Suprapubic skin (tissue), 3 donors: ENCODE data around the gene EPSTI1.

Experiments used
- EP300 ChIP-seq: sonication (generic); formaldehyde crosslinking; IDR thresholded peaks from one replicate; pipeline ENCODE4 v1.6.1; 2017; ENCODE audit warnings: antibody characterized with exemption
- POLR2A ChIP-seq, 2 donors: fragments of 450-650 bp; IDR thresholded peaks; one replicate each; pipeline ENCODE4 v1.6.1; 2017; ENCODE audit warnings: antibody characterized with exemption in 2 of 2, mild to moderate bottlenecking in 2 of 2, moderate library complexity in 2 of 2
- TF ChIP-seq, protein P1 (sequence below), 2 donors: fragments of 200-600 bp in 1 of 2; fragments of 450-650 bp in 1 of 2; sonication (generic) in 1 of 2; IDR thresholded peaks; one replicate each; pipeline ENCODE4 v1.5.1; 2016 to 2019; ENCODE audit warnings: antibody characterized with exemption in 2 of 2, mild to moderate bottlenecking in 1 of 2, moderate library complexity in 1 of 2

- TF ChIP-seq, protein P1, sequence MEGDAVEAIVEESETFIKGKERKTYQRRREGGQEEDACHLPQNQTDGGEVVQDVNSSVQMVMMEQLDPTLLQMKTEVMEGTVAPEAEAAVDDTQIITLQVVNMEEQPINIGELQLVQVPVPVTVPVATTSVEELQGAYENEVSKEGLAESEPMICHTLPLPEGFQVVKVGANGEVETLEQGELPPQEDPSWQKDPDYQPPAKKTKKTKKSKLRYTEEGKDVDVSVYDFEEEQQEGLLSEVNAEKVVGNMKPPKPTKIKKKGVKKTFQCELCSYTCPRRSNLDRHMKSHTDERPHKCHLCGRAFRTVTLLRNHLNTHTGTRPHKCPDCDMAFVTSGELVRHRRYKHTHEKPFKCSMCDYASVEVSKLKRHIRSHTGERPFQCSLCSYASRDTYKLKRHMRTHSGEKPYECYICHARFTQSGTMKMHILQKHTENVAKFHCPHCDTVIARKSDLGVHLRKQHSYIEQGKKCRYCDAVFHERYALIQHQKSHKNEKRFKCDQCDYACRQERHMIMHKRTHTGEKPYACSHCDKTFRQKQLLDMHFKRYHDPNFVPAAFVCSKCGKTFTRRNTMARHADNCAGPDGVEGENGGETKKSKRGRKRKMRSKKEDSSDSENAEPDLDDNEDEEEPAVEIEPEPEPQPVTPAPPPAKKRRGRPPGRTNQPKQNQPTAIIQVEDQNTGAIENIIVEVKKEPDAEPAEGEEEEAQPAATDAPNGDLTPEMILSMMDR (IDR thresholded peaks at IDR 0.05), result no peak
- TF ChIP-seq POLR2A (IDR thresholded peaks at IDR 0.05) (no peak), EP300 (no peak)
Observed at GRCh38 chr13:42986176-42986574, 5.9 kb downstream of the EPSTI1 start.
